ENCODE results near the gene RHCE. TPM values are rescaled to one million over a fixed set of nuclear protein-coding genes. Genes with fewer than 3 reads are reported as not detected.

RHCE gene
- total RNA-seq, 1 donor, result under 0.01 TPM

DNA sequence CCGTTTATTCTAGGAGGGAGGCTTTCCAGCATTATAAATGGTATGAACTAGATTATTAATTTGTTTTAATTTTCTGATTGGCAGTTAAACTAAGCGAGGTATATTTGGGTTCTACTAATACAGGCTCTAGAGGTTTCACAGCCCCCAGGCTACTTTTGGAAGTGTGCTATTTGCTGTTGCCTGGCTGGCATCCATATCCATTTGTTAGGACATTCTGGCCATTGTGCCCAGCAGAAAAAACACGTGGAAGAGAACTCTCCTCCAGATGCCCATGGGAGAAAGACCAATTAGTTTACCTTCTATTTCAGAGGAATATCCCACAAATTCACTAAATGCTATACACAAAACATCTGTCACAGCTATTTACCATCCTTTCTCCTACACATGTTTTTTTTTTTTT lies 39.4 kb upstream of the RHCE start:
- H3K4me3 ChIP-seq (ENCODE audit: low read depth, low read length), result no peak overlapping the region
- TF ChIP-seq, protein P1, sequence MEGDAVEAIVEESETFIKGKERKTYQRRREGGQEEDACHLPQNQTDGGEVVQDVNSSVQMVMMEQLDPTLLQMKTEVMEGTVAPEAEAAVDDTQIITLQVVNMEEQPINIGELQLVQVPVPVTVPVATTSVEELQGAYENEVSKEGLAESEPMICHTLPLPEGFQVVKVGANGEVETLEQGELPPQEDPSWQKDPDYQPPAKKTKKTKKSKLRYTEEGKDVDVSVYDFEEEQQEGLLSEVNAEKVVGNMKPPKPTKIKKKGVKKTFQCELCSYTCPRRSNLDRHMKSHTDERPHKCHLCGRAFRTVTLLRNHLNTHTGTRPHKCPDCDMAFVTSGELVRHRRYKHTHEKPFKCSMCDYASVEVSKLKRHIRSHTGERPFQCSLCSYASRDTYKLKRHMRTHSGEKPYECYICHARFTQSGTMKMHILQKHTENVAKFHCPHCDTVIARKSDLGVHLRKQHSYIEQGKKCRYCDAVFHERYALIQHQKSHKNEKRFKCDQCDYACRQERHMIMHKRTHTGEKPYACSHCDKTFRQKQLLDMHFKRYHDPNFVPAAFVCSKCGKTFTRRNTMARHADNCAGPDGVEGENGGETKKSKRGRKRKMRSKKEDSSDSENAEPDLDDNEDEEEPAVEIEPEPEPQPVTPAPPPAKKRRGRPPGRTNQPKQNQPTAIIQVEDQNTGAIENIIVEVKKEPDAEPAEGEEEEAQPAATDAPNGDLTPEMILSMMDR (IDR thresholded peaks at IDR 0.05; ENCODE audit: insufficient read depth, low read depth, low read length), result no peak
- DNase-seq (ENCODE audit: low read depth), result no peak

- DNase-seq (ENCODE audit: low read depth), result peak; percentile 49
- H3K4me3 ChIP-seq (ENCODE audit: low read depth, low read length), result no peak overlapping the region
- TF ChIP-seq, protein P1 (IDR thresholded peaks at IDR 0.05; ENCODE audit: insufficient read depth, low read depth, low read length), result no peak
Measured at GRCh38 chr1:25458541-25459298, 38.1 kb upstream of the RHCE start.

DNA sequence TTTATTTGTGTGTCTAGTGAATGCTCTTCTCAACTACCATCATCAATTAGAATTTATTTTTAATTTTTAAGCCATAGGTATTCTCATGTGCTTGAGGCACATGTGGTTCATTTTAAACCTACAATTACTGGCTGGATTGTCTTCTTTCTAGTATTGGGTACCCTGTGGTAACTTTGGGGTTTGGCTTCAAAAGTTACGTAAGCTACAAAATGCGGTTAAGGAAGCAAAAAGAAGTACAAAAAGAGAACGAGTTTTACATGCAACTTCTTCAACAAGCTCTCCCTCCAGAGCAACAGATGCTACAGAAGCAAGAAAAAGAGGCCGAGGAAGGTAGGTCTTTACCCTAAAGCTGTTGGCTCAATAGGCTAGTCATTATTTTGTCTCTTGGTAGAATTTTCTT lies 35.9 kb upstream of the RHCE start:
- no peak for DNase-seq (ENCODE audit: low read depth)
- H3K4me3 ChIP-seq (ENCODE audit: low read depth, low read length), result no peak overlapping the region
- TF ChIP-seq, protein P1 (IDR thresholded peaks at IDR 0.05; ENCODE audit: insufficient read depth, low read depth, low read length), result no peak

DNA sequence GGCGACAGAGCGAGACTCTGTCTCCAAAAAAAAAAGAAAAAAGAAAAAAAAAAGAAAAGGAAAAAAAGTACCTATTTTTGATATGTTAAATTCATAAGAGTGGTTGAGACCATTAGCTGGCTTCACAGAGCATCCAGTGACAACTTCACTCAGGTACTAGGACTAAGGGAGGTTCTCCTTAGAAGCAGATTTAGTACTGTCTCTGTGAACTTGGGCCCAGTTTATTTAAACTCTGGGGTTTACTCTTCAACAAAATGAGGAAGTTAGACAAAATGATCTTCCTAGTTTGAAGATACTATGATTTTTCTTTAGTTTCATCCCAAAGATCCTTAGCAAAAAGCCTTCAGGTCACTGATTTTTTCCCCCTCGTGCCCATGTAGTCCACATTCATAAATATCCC lies 31.3 kb upstream of the RHCE start:
- TF ChIP-seq, protein P1 (IDR thresholded peaks at IDR 0.05; ENCODE audit: insufficient read depth, low read depth, low read length), result no peak

DNA sequence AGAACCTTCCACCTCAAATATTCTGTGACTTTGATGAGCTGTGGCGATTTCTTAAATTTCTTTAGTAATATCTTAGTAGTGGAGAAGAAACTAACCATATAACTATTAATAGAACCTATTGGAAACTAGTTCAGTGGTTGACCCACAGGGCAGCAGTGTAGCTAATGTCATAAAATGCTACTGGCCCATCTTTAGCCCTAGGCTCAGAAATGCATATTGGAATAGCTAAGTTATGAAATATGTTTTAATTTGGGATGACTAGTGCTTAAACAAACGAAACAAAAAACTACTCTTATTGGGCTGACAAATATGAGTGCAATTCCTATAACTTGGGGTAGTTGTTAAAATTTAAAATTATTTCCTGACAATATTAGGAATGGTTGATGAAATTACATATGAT lies 30.3 kb upstream of the RHCE start:
- no peak for DNase-seq (ENCODE audit: low read depth)
- TF ChIP-seq, protein P1 (IDR thresholded peaks at IDR 0.05; ENCODE audit: insufficient read depth, low read depth, low read length), result no peak
- H3K4me3 ChIP-seq (ENCODE audit: low read depth, low read length), result no peak overlapping the region

More for the DNA sequence above, 31.3 kb upstream of the RHCE start:
- no peak for DNase-seq (ENCODE audit: low read depth)
- no peak overlapping the region for H3K4me3 ChIP-seq (ENCODE audit: low read depth, low read length)

- DNase-seq (ENCODE audit: low read depth), result peak; percentile 42
- TF ChIP-seq, protein P1 (IDR thresholded peaks at IDR 0.05; ENCODE audit: insufficient read depth, low read depth, low read length), result no peak
Measured at GRCh38 chr1:25447547-25447946, 26.9 kb upstream of the RHCE start.

More at GRCh38 chr1:25447547-25447946, 26.9 kb upstream of the RHCE start:
- no peak overlapping the region for H3K4me3 ChIP-seq (ENCODE audit: low read depth, low read length)
